HG03064 (cell line): ENCODE results near the gene STK32C.
"Not testable (repeated sequence)": the region's sequence is repeated elsewhere in the genome, so short reads cannot be mapped to it uniquely, and the experiment has no call there.

Experiments used
- ATAC-seq: cut with Tn5 transposase; IDR thresholded peaks from one replicate; pipeline ENCODE4 v1.9.1; 2021; ENCODE audit warnings: low read depth; ENCODE audit not compliant: unreplicated experiment

The STK32C gene

GRCh38 chr10:132320654-132321469 is 13.1 kb upstream of the STK32C start:
- no peak for ATAC-seq

GRCh38 chr10:132319853-132320653 is 12.3 kb upstream of the STK32C start:
- ATAC-seq = peak; percentile 99

GRCh38 chr10:132317477-132317876 is 9.7 kb upstream of the STK32C start:
- ATAC-seq = not testable (repeated sequence)

- no peak for ATAC-seq
Observed at GRCh38 chr10:132316133-132316532, 8.4 kb upstream of the STK32C start.

- ATAC-seq = not testable (repeated sequence)
Observed at GRCh38 chr10:132314881-132315280, 7.1 kb upstream of the STK32C start.

- no peak for ATAC-seq
Observed at GRCh38 chr10:132314336-132314735, 6.6 kb upstream of the STK32C start.

- no peak for ATAC-seq
Observed at GRCh38 chr10:132313865-132314264, 6.1 kb upstream of the STK32C start.

GRCh38 chr10:132313305-132313704 is 5.6 kb upstream of the STK32C start:
- ATAC-seq = no peak

- ATAC-seq = no peak
Observed at GRCh38 chr10:132311338-132311939, 3.7 kb upstream of the STK32C start.

- no peak for ATAC-seq
Observed at GRCh38 chr10:132310701-132311337, 3.1 kb upstream of the STK32C start.

- ATAC-seq = no peak
Observed at GRCh38 chr10:132309879-132310591, 2.3 kb upstream of the STK32C start.

GRCh38 chr10:132309471-132309865 is 1.7 kb upstream of the STK32C start:
- ATAC-seq = no peak

GRCh38 chr10:132308587-132309470 is 1.1 kb upstream of the STK32C start:
- ATAC-seq = no peak

GRCh38 chr10:132306864-132307751 is 642 bp downstream of the STK32C start:
- ATAC-seq = peak; percentile 27

GRCh38 chr10:132306343-132306685 is 1.4 kb downstream of the STK32C start:
- no peak for ATAC-seq

GRCh38 chr10:132305654-132306342 is 2.0 kb downstream of the STK32C start:
- ATAC-seq = no peak

- no peak for ATAC-seq
Observed at GRCh38 chr10:132304756-132305509, 2.8 kb downstream of the STK32C start.
